CD4-positive, alpha-beta memory T cell (primary cell): Measurements from ENCODE around the gene PDYN. TPM values are rescaled to one million over a fixed set of nuclear protein-coding genes. Genes with fewer than 3 reads are reported as not detected.
"Not testable (repeated sequence)": the region's sequence is repeated elsewhere in the genome, so short reads cannot be mapped to it uniquely, and the experiment has no call there.

Experiments
- CTCF ChIA-PET: fragments of 350-600 bp; sonication (Branson Sonifier 250); formaldehyde crosslinking; loops from one replicate; lab custom pipeline; 2021; ENCODE audit warnings: inconsistent platforms; ENCODE audit not compliant: partially characterized antibody; lab: Charles Lee
- POLR2A ChIA-PET: fragments of 350-600 bp; sonication (Branson Sonifier 250); formaldehyde crosslinking; loops from one replicate; lab custom pipeline; 2021; ENCODE audit not compliant: partially characterized antibody; lab: Charles Lee
- DNase-seq, 5 donors: peaks; one replicate each; pipeline versions ENCODE4 v3.0.0 to v3.0.0-alpha.2; 2020 to 2022; ENCODE audit warnings: mixed read lengths in 1 of 5
- H3K27ac ChIP-seq: one replicate; pipeline ENCODE4 v1.7.0; 2013; ENCODE audit warnings: low read depth, low read length
- H3K27me3 ChIP-seq: 2 replicates; pipeline ENCODE4 v1.7.0; 2013; ENCODE audit warnings: mild to moderate bottlenecking, low read length, moderate library complexity; ENCODE audit not compliant: insufficient read depth
- H3K36me3 ChIP-seq: 2 replicates; pipeline ENCODE4 v1.7.0; 2013; ENCODE audit warnings: mild to moderate bottlenecking, low read length, moderate library complexity; ENCODE audit not compliant: insufficient read depth
- H3K4me1 ChIP-seq: 2 replicates; pipeline ENCODE4 v1.7.0; 2013; ENCODE audit warnings: mild to moderate bottlenecking, low read length, moderate library complexity; ENCODE audit not compliant: insufficient read depth
- H3K4me3 ChIP-seq, 2 donors: one replicate each; pipeline ENCODE4 v1.7.0; 2013; ENCODE audit warnings: low read length in 2 of 2, mild to moderate bottlenecking in 1 of 2
- H3K9me3 ChIP-seq, 2 donors: one replicate each; pipeline ENCODE4 v1.7.0; 2013; ENCODE audit warnings: low read length in 2 of 2, control low read depth in 1 of 2; ENCODE audit not compliant: control insufficient read depth in 1 of 2
- H3K27ac Mint-ChIP-seq, 7 donors: one replicate each; pipeline ENCODE4 v1.8.0; 2020 to 2021; ENCODE audit warnings: mixed read lengths in 7 of 7, mild to moderate bottlenecking in 6 of 7, inconsistent platforms in 3 of 7, moderate library complexity in 3 of 7
- H3K27me3 Mint-ChIP-seq, 2 donors: one replicate each; pipeline ENCODE4 v1.8.0; 2020 to 2021; ENCODE audit warnings: mixed read lengths in 2 of 2
- H3K36me3 Mint-ChIP-seq, 2 donors: one replicate each; pipeline ENCODE4 v1.8.0; 2020 to 2021; ENCODE audit warnings: mixed read lengths in 2 of 2, inconsistent platforms in 1 of 2, mild to moderate bottlenecking in 1 of 2
- H3K4me1 Mint-ChIP-seq, 4 donors: one replicate each; pipeline ENCODE4 v1.8.0; 2020 to 2021; ENCODE audit warnings: mixed read lengths in 4 of 4, mild to moderate bottlenecking in 1 of 4
- H3K4me3 Mint-ChIP-seq, 8 donors: one replicate each; pipeline ENCODE4 v1.8.0; 2020 to 2021; ENCODE audit warnings: mixed read lengths in 8 of 8, mild to moderate bottlenecking in 7 of 8, moderate library complexity in 6 of 8, inconsistent platforms in 3 of 8
- H3K9me3 Mint-ChIP-seq, 8 donors: one replicate each; pipeline ENCODE4 v1.8.0; 2020 to 2021; ENCODE audit warnings: mixed read lengths in 8 of 8, mild to moderate bottlenecking in 5 of 8, inconsistent platforms in 3 of 8, moderate library complexity in 1 of 8
- intact Hi-C: fragments of 100-400 bp; cut with micrococcal nuclease; formaldehyde crosslinking; loops from one replicate; pipeline ENCODE4 v1.15.1; 2023
- polyA plus RNA-seq, 2 donors: library from polyadenylated mRNA; unstranded; fragments of 300-500 nt; fragmentation: Illumina TruSeq; gene quantifications; one replicate each; pipeline ENCODE4 v1.2.3, GENCODE V29; 2021
- total RNA-seq, 2 experiments: library from RNA; stranded (reverse); gene quantifications; one replicate each; pipeline ENCODE4 v1.2.3, GENCODE V29; 2021

The PDYN gene
- total RNA-seq: not detected
- not detected for polyA plus RNA-seq

DNA sequence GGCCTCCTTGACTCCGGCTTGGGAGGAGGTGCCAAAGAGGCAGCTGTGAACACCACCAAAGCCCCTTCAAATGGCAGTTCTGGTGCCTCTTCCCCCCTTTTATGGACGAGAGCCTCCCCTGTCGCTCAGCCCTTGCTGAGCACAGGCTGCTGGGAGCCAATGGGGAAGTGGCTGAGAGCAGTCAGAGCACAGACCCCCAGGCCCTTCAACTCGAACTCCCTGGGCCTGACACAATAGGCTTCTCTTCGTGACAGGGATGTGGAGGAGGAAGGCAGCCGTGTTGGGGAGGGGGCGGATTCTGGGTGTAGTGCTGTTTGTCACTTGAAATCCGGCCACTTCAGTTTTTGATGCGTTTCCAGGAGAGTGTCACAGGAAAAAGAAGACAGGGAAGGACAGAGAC is at the start of gene PDYN:
Gene PDYN, minus strand, starts transcription at position 73 of the 400 bp plus-strand sequence. CDS start 10,974 bp downstream, outside the sequence.
- intact Hi-C loops: no loop called here

DNA sequence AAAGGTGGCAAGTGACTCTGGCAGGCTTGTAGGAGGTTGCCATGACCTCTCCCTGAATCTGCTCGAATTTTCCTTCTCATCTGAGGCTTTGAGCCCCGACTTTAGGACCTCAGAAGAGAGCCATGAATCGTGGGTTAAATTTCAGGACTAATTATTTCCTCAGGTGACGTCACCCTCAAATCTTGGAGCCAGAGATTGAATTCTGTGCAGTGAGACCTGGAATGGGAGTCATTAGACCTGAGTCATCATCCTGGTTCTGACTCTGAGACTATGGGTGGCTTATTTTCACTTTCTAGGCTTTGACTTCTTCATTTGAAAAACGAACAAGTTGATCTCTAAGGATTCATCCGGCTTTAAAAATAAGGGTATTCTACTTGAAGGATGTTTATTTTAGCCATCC is 48.5 kb upstream of the PDYN start:
- H3K27ac Mint-ChIP-seq: no peak overlapping the region
- peaks cover 0 to 1% (median 0%) of the 10 kb centered on the region in 4 donors for H3K4me1 Mint-ChIP-seq
- Histone ChIP-seq H3K36me3 (no peaks in the 10 kb centered on the region), H3K27ac (no peak overlapping the region), H3K27me3 (no peaks in the 10 kb centered on the region), H3K9me3 (no peaks in the 10 kb centered on the region), H3K4me3 (no peak overlapping the region), H3K4me1 (no peaks in the 10 kb centered on the region)
- no peak for DNase-seq
- ChIA-PET POLR2A (no interaction called here), CTCF (no interaction called here)
- peaks cover 0 to 2% (median 0%) of the 10 kb centered on the region in 8 donors for H3K9me3 Mint-ChIP-seq
- H3K36me3 Mint-ChIP-seq: no peaks in the 10 kb centered on the region
- intact Hi-C loops: no loop called here
- peaks cover 7 to 35% of the 10 kb centered on the region in 2 donors for H3K27me3 Mint-ChIP-seq
- H3K4me3 Mint-ChIP-seq: no peak overlapping the region

More for the DNA sequence above, at the start of gene PDYN:
- Mint-ChIP-seq H3K9me3 (no peaks in the 10 kb centered on the region), H3K36me3 (no peaks in the 10 kb centered on the region), H3K27me3 (peaks cover 35 to 57% of the 10 kb centered on the region in 2 donors), H3K27ac (no peak within 1 kb of the TSS), H3K4me1 (peaks cover 0 to 2% (median 0%) of the 10 kb centered on the region in 4 donors), H3K4me3 (no peak within 1 kb of the TSS)
- Histone ChIP-seq H3K9me3 (no peaks in the 10 kb centered on the region), H3K4me3 (no peak within 1 kb of the TSS), H3K27ac (no peak within 1 kb of the TSS), H3K27me3 (peaks cover 10% of the 10 kb centered on the region), H3K36me3 (no peaks in the 10 kb centered on the region), H3K4me1 (no peaks in the 10 kb centered on the region)
- DNase-seq: no peak
- ChIA-PET POLR2A (no interaction called here), CTCF (interaction anchor here (1.8 kb wide), 1 partner anchor 10 kb away, joined by 4 read pairs; no protein-coding TSS in a partner anchor)

- H3K4me1 ChIP-seq: no peaks in the 10 kb centered on the region
- Mint-ChIP-seq H3K4me1 (peaks cover 0 to 1% (median 0%) of the 10 kb centered on the region in 4 donors), H3K9me3 (peaks cover 0 to 3% (median 0%) of the 10 kb centered on the region in 8 donors), H3K4me3 (no peak overlapping the region), H3K27ac (no peak overlapping the region), H3K36me3 (no peaks in the 10 kb centered on the region), H3K27me3 (peaks cover 12 to 32% of the 10 kb centered on the region in 2 donors)
- no peak overlapping the region for H3K27ac ChIP-seq
- POLR2A ChIA-PET: no interaction called here
- intact Hi-C loops: no loop called here
- no peak for DNase-seq
- no peaks in the 10 kb centered on the region for H3K36me3 ChIP-seq
- no peaks in the 10 kb centered on the region for H3K27me3 ChIP-seq
- no peak overlapping the region for H3K4me3 ChIP-seq
- H3K9me3 ChIP-seq: no peaks in the 10 kb centered on the region
- CTCF ChIA-PET: no interaction called here
Measured at GRCh38 chr20:2038161-2038560, 44.3 kb upstream of the PDYN start.

DNA sequence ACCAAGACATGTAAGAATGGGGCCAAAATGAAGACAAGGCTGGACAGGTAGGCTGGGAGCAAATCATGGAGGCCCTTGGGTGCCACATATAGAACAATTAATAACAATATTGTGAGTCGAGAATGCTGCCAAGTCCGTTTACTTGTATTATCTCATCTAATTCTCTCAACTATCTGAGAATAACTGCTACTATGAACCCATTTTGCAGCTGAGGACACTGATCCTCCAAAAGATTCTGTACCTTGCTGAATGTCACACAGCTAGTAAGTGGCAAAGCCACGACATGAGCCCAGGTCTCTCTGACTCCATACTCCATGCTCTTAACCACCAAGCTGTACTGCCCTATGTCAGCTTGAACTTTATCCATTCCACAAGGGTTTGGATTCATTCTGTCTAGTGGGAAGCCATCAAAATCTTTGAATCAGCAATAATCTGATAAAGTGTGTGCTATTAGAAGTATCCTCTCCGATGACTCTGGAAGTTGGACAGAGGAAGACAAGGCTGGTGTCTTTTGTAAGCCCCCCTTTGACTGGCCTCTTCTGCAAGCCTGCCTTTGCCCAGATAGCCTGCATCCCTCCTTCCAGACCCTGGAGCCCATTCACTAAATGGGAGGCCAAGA is 43.5 kb upstream of the PDYN start:
- Histone ChIP-seq H3K27ac (no peak overlapping the region), H3K4me1 (no peaks in the 10 kb centered on the region), H3K27me3 (no peaks in the 10 kb centered on the region), H3K36me3 (no peaks in the 10 kb centered on the region), H3K9me3 (no peaks in the 10 kb centered on the region), H3K4me3 (no peak overlapping the region)
- CTCF ChIA-PET: no interaction called here
- H3K27ac Mint-ChIP-seq: no peak overlapping the region
- H3K36me3 Mint-ChIP-seq: no peaks in the 10 kb centered on the region
- peaks cover 0 to 1% (median 0%) of the 10 kb centered on the region in 4 donors for H3K4me1 Mint-ChIP-seq
- H3K4me3 Mint-ChIP-seq: no peak overlapping the region
- H3K27me3 Mint-ChIP-seq: peaks cover 13 to 32% of the 10 kb centered on the region in 2 donors
- no peak for DNase-seq
- POLR2A ChIA-PET: no interaction called here
- intact Hi-C loops: no loop called here
- H3K9me3 Mint-ChIP-seq: peaks cover 0 to 3% (median 0%) of the 10 kb centered on the region in 8 donors

DNA sequence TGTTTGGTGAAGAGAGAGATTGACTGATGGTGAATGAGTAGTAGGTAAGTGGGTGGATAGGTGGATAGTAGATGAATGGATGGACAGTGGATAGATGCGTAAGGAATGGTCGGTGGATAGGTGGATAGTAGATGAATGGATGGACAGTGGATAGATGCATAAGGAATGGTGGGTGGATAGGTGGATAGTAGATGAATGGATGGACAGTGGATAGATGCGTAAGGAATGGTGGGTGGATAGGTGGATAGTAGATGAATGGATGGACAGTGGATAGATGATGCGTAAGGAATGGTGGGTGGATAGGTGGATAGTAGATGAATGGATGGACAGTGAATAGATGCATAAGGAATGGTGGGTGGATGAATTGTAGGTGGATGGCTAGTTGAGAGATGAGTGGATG is 42.5 kb upstream of the PDYN start:
- H3K9me3 ChIP-seq, H3K4me1 ChIP-seq, H3K4me1 Mint-ChIP-seq, H3K4me3 Mint-ChIP-seq, H3K9me3 Mint-ChIP-seq, POLR2A ChIA-PET, H3K36me3 ChIP-seq, CTCF ChIA-PET, H3K27ac ChIP-seq, H3K27ac Mint-ChIP-seq, H3K36me3 Mint-ChIP-seq, H3K27me3 ChIP-seq, H3K4me3 ChIP-seq, DNase-seq, intact Hi-C loops: not testable (repeated sequence)
- peaks cover 17 to 39% of the 10 kb centered on the region in 2 donors for H3K27me3 Mint-ChIP-seq

- no peaks in the 10 kb centered on the region for H3K27me3 ChIP-seq
- Mint-ChIP-seq H3K27ac (no peak overlapping the region), H3K9me3 (peaks cover 0 to 13% (median 2%) of the 10 kb centered on the region in 8 donors), H3K27me3 (peaks cover 23 to 38% of the 10 kb centered on the region in 2 donors), H3K4me1 (no peaks in the 10 kb centered on the region), H3K36me3 (no peaks in the 10 kb centered on the region), H3K4me3 (no peak overlapping the region)
- no peaks in the 10 kb centered on the region for H3K36me3 ChIP-seq
- ChIA-PET POLR2A (no interaction called here), CTCF (no interaction called here)
- no peaks in the 10 kb centered on the region for H3K9me3 ChIP-seq
- H3K4me1 ChIP-seq: no peaks in the 10 kb centered on the region
- DNase-seq: no peak
- H3K4me3 ChIP-seq: no peak overlapping the region
- intact Hi-C loops: no loop called here
- H3K27ac ChIP-seq: no peak overlapping the region
Measured at GRCh38 chr20:2032168-2032567, 38.3 kb upstream of the PDYN start.

GRCh38 chr20:2026514-2026913 is 32.7 kb upstream of the PDYN start:
- no peak overlapping the region for H3K4me3 ChIP-seq
- H3K27ac ChIP-seq: no peak overlapping the region
- no peaks in the 10 kb centered on the region for H3K4me1 ChIP-seq
- H3K4me3 Mint-ChIP-seq: no peak overlapping the region
- peaks cover 0 to 26% (median 8%) of the 10 kb centered on the region in 8 donors for H3K9me3 Mint-ChIP-seq
- no peaks in the 10 kb centered on the region for H3K36me3 Mint-ChIP-seq
- H3K4me1 Mint-ChIP-seq: no peaks in the 10 kb centered on the region
- H3K27me3 ChIP-seq: no peaks in the 10 kb centered on the region
- intact Hi-C loops: no loop called here
- no peaks in the 10 kb centered on the region for H3K36me3 ChIP-seq
- ChIA-PET CTCF (interaction anchor here (1.0 kb wide), 1 partner anchor 182 kb away, joined by 3 read pairs; no protein-coding TSS in a partner anchor), POLR2A (no interaction called here)
- no peak overlapping the region for H3K27ac Mint-ChIP-seq
- H3K27me3 Mint-ChIP-seq: peaks cover 23 to 36% of the 10 kb centered on the region in 2 donors
- H3K9me3 ChIP-seq: no peaks in the 10 kb centered on the region
- no peak for DNase-seq
